GM12878 (cell line): Measurements from ENCODE around the gene KLHDC8A. TPM values are rescaled to one million over a fixed set of nuclear protein-coding genes. Genes with fewer than 3 reads are reported as not detected.

ENCODE experiments used
- ATAC-seq: fragments of 200-7000 bp; cut with Tn5 transposase; 3 replicates; pipeline ENCODE4 v1.9.1; 2020; ENCODE audit warnings: mild to moderate bottlenecking, moderate library complexity
- BruUV-seq: library from RNA; stranded (reverse); fragments of 400-500 nt; replicated peaks from 2 replicates; lab custom pipeline; 2021; lab: Mats Ljungman, UMichigan
- CTCF ChIA-PET: fragments of 300-600 bp; sonication (Branson Sonifier 250); formaldehyde crosslinking; extraction: SDS; loops from one replicate; lab custom pipeline; 2021; ENCODE audit warnings: inconsistent platforms; lab: Yijun Ruan, JAX
- POLR2A ChIA-PET: fragments of 350-600 bp; formaldehyde crosslinking; extraction: SDS; loops from one replicate; lab custom pipeline; 2021; ENCODE audit warnings: inconsistent platforms; lab: Charles Lee
- RAD21 ChIA-PET: fragments of 300-600 bp; sonication (Branson Sonifier 250); formaldehyde crosslinking; loops from one replicate; lab custom pipeline; 2023; ENCODE audit warnings: antibody characterized with exemption; ENCODE audit not compliant: unreplicated experiment; lab: Charles Lee
- SMC1A ChIA-PET: fragments of 300-600 bp; sonication (Branson Sonifier 250); formaldehyde crosslinking; loops from one replicate; lab custom pipeline; 2023; ENCODE audit not compliant: unreplicated experiment, uncharacterized antibody; lab: Charles Lee
- DNase-seq: peaks from one replicate; pipeline ENCODE4 v3.0.0-alpha.2; 2011; ENCODE audit warnings: low read depth, low spot score
- FAIRE-seq: peaks from 3 replicates; lab custom pipeline; 2011; peaks lifted over from hg19 to GRCh38; lab: Jason Lieb, UNC
- H2AFZ ChIP-seq: 2 replicates; pipeline ENCODE4 v1.6.0; 2011; ENCODE audit warnings: low read depth, low read length, control low read depth; ENCODE audit not compliant: control insufficient read depth
- H3K27ac ChIP-seq: 2 replicates; pipeline ENCODE4 v1.5.1; 2011; ENCODE audit warnings: control low read depth; ENCODE audit not compliant: control insufficient read depth, insufficient read depth
- H3K27me3 ChIP-seq, 2 experiments: replicated peaks in 1 of 2; 2 replicates each; pipeline versions ENCODE4 v1.6.0 to v1.6.1; 2011; ENCODE audit warnings: low read length in 1 of 2; ENCODE audit not compliant: control insufficient read depth in 2 of 2, insufficient read depth in 2 of 2
- H3K36me3 ChIP-seq, 2 experiments: 2 replicates each; pipeline ENCODE4 v1.5.1; 2011; ENCODE audit warnings: low read length in 1 of 2; ENCODE audit not compliant: control insufficient read depth in 2 of 2, insufficient read depth in 2 of 2
- H3K4me1 ChIP-seq: 2 replicates; pipeline ENCODE4 v1.6.1; 2011; ENCODE audit warnings: mild to moderate bottlenecking, low read length, moderate library complexity, mixed read lengths; ENCODE audit not compliant: control insufficient read depth, insufficient read depth
- H3K4me2 ChIP-seq: 2 replicates; pipeline ENCODE4 v1.6.0; 2011; ENCODE audit warnings: control low read depth; ENCODE audit not compliant: control insufficient read depth, insufficient read depth
- H3K4me3 ChIP-seq: fragments of 200-600 bp; sonication (generic); 2 replicates; pipeline ENCODE4 v1.5.1; 2016
- H3K79me2 ChIP-seq: 2 replicates; pipeline ENCODE4 v1.6.0; 2011; ENCODE audit warnings: low read length; ENCODE audit not compliant: control insufficient read depth, insufficient read depth
- H3K9ac ChIP-seq: 2 replicates; pipeline ENCODE4 v1.8.0; 2011; ENCODE audit warnings: low read length, control low read depth, mixed read lengths; ENCODE audit not compliant: control insufficient read depth, insufficient read depth
- H3K9me3 ChIP-seq: replicated peaks from 3 replicates; pipeline ENCODE4 v1.5.1; 2011; ENCODE audit warnings: mild to moderate bottlenecking, low read length; ENCODE audit not compliant: control insufficient read depth, insufficient read depth
- H4K20me1 ChIP-seq: 2 replicates; pipeline ENCODE4 v1.6.0; 2011; ENCODE audit not compliant: control insufficient read depth, insufficient read depth
- ASH2L ChIP-seq: fragments of 300-600, 200-600 bp; sonication (generic); IDR thresholded peaks from 2 replicates; pipeline ENCODE4 v1.6.1; 2017; ENCODE audit warnings: low read depth, mild to moderate bottlenecking, borderline replicate concordance
- ATF7 ChIP-seq: fragments of 450-650 bp; IDR thresholded peaks from 2 replicates; pipeline ENCODE4 v1.6.1; 2016; ENCODE audit warnings: low read depth, mild to moderate bottlenecking
- BACH1 ChIP-seq: fragments of 450-650 bp; IDR thresholded peaks from 2 replicates; pipeline ENCODE4 v1.6.1; 2017; ENCODE audit warnings: mild to moderate bottlenecking, borderline replicate concordance
- BCL11A ChIP-seq: IDR thresholded peaks from 2 replicates; pipeline ENCODE4 v1.6.1; 2011; ENCODE audit warnings: low read depth, low read length
- IRF5 ChIP-seq: fragments of 450-650 bp; IDR thresholded peaks from 2 replicates; pipeline ENCODE4 v1.6.1; 2017; ENCODE audit warnings: borderline replicate concordance
- KAT2A ChIP-seq: conservative IDR thresholded peaks from 2 replicates; pipeline ENCODE4 v1.6.1; 2011; ENCODE audit warnings: low read depth, low read length; ENCODE audit not compliant: control insufficient read depth
- NFYB ChIP-seq: IDR thresholded peaks from 2 replicates; pipeline ENCODE4 v1.6.1; 2011; ENCODE audit warnings: low read depth, mild to moderate bottlenecking, low read length, improper control_type of control experiment, moderate library complexity; ENCODE audit not compliant: insufficient read depth
- NKRF ChIP-seq: fragments of 450-650 bp; conservative IDR thresholded peaks from 2 replicates; pipeline ENCODE4 v1.6.1; 2017; ENCODE audit warnings: mild to moderate bottlenecking, moderate library complexity
- POLR2AphosphoS5 ChIP-seq: IDR thresholded peaks from 2 replicates; pipeline ENCODE4 v1.6.1; 2011; ENCODE audit warnings: mild to moderate bottlenecking, low read length, inconsistent platforms
- SIX5 ChIP-seq: IDR thresholded peaks from 2 replicates; pipeline ENCODE4 v1.6.1; 2011; ENCODE audit warnings: mild to moderate bottlenecking, low read depth, low read length, moderate library complexity; ENCODE audit not compliant: severe bottlenecking
- STAT3 ChIP-seq: IDR thresholded peaks from 2 replicates; pipeline ENCODE4 v1.6.1; 2011; ENCODE audit warnings: low read depth, low read length, improper control_type of control experiment
- SUPT20H ChIP-seq: IDR thresholded peaks from 2 replicates; pipeline ENCODE4 v1.6.1; 2011; ENCODE audit warnings: low read depth, mild to moderate bottlenecking, low read length, moderate library complexity, borderline replicate concordance; ENCODE audit not compliant: control insufficient read depth
- ZNF622 ChIP-seq: fragments of 450-650 bp; IDR thresholded peaks from 2 replicates; pipeline ENCODE4 v1.6.1; 2017; ENCODE audit warnings: mild to moderate bottlenecking, inconsistent platforms
- WGBS: methylation state at CpG from one replicate; pipeline ENCODE4 v1.1.6; 2016; ENCODE audit warnings: low lambda C conversion rate; ENCODE audit not compliant: insufficient replicate concordance, insufficient coverage; ENCODE audit errors: missing lambda C conversion rate; 5-methylcytosine and 5-hydroxymethylcytosine counted together
- in situ Hi-C: fragments of 300-500 bp; cut with MboI; formaldehyde crosslinking; loops from 9 replicates; pipeline ENCODE4 v1.14.3; 2018; ENCODE audit warnings: mixed read lengths
- intact Hi-C: fragments of 100-400 bp; cut with micrococcal nuclease; formaldehyde crosslinking; loops from one replicate; pipeline ENCODE4 v1.14.2; 2022; ENCODE audit not compliant: unreplicated experiment
- polyA plus RNA-seq, 11 experiments: library from polyadenylated mRNA; depleted of rRNA in 4 of 11; unstranded in 6 of 11; stranded (reverse) in 5 of 11; fragments of >200 nt; fragmentation: Nextera tagmentation in 4 of 11; fragmentation: Illumina TruSeq in 1 of 11; extraction: Ambion mirVana in 4 of 11; extraction: Trizol in 1 of 11; gene quantifications; 1 replicate in 1 of 11; 2 replicates in 10 of 11; pipeline versions ENCODE4 v1.2.1 to v1.2.3, GENCODE V29; 2011 to 2016; ENCODE audit warnings: inconsistent platforms in 2 of 11, missing spikeins in 2 of 11, low read depth in 1 of 11
- total RNA-seq, 4 experiments: library from RNA; depleted of rRNA in 3 of 4; stranded (reverse); fragments of >200 nt in 3 of 4; fragmentation: Illumina TruSeq in 1 of 4; extraction: Trizol in 1 of 4; gene quantifications; 2 replicates each; pipeline versions ENCODE4 v1.2.1 to v1.2.3, GENCODE V29; 2013 to 2021

The KLHDC8A gene
- total and polyA plus RNA-seq, 10 of the 15 experiments (the other 5 are each of a cell fraction or from before 2014, with no cell fraction given) = not detected

GRCh38 chr1:205351984-205352713, 4.6 kb downstream of the KLHDC8A start:
- FAIRE-seq (no peak), ATAC-seq (no peak), DNase-seq (no peak)
- 38% methylated on average over 11 of the region's 11 CpGs for WGBS
- no peaks in the 10 kb centered on the region for H4K20me1 ChIP-seq
- BruUV-seq = no TSS peak
- TF ChIP-seq BACH1 = no peak
- intact Hi-C loops (no loop called here), in situ Hi-C loops (no loop called here)
- no peak overlapping the region for H3K9ac ChIP-seq
- H3K4me2 ChIP-seq = no peak overlapping the region
- ChIA-PET POLR2A (no interaction called here), CTCF (interaction anchor here (2.4 to 5.8 kb wide), 7 partner anchors 14 to 172 kb away, joined by 7 to 167 read pairs (median 36); no protein-coding TSS in a partner anchor), SMC1A (interaction anchor here (3.1 kb wide), 1 partner anchor 27 kb away, joined by 19 read pairs; no protein-coding TSS in a partner anchor), RAD21 (interaction anchor here (1.1 to 2.5 kb wide), 5 partner anchors 78 to 306 kb away, joined by 3 to 29 read pairs (median 9); no protein-coding TSS in a partner anchor)
- H3K9me3 ChIP-seq = no peaks in the 10 kb centered on the region
- no peaks in the 10 kb centered on the region for H3K79me2 ChIP-seq
- peaks cover 0 to 8% of the 10 kb centered on the region in 2 experiments; a peak in 3 of 4 replicates for H3K27me3 ChIP-seq
- H3K27ac ChIP-seq = no peak overlapping the region
- no peaks in the 10 kb centered on the region for H3K4me1 ChIP-seq
- no peak overlapping the region for H3K4me3 ChIP-seq
- no peak overlapping the region for H2AFZ ChIP-seq
- no peaks in the 10 kb centered on the region for H3K36me3 ChIP-seq

DNA sequence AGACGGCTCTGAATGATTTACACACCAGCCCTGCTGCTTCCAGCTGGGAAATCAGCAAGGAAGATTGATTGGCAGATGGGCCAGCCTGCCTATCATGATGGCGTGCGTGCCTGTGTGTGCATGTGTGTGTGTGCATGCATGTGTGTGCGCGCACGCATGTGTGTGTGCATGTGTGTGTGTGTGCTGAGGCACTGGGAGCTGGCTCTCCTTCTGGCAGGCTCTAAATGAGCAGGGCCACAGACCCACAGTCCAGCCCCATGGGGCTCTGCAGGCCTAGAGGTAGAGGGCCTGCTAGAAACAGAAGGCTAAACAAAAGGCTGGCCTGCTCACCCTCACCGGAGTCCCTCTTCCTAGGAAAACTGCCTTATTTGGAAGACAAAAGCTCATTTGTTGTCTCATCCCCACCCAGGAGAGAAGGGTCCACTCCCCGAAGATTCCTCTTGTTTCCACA, 6.0 kb downstream of the KLHDC8A start:
- ChIA-PET RAD21 (interaction anchor here (1.2 kb wide), 1 partner anchor 77 kb away, joined by 7 read pairs; no protein-coding TSS in a partner anchor), POLR2A (no interaction called here), CTCF (interaction anchor here (1.0 to 4.4 kb wide), 10 partner anchors 11 to 304 kb away, joined by 3 to 45 read pairs (median 6); no protein-coding TSS in a partner anchor), SMC1A (interaction anchor here (0.7 to 2.7 kb wide), 8 partner anchors 11 to 135 kb away, joined by 3 to 11 read pairs (median 3); no protein-coding TSS in a partner anchor)
- DNase-seq (no peak), FAIRE-seq (no peak), ATAC-seq (no peak)
- H3K79me2 ChIP-seq = no peaks in the 10 kb centered on the region
- no peaks in the 10 kb centered on the region for H3K9me3 ChIP-seq
- in situ Hi-C loops = no loop called here
- H3K27me3 ChIP-seq = peaks cover 0 to 10% of the 10 kb centered on the region in 2 experiments; a peak in 3 of 4 replicates
- intact Hi-C loops = no loop called here
- no peak overlapping the region for H3K4me3 ChIP-seq
- no peaks in the 10 kb centered on the region for H3K36me3 ChIP-seq
- H3K9ac ChIP-seq = no peak overlapping the region
- 54% methylated on average over 8 of the region's 8 CpGs for WGBS
- H2AFZ ChIP-seq = no peak overlapping the region
- H3K4me2 ChIP-seq = no peak overlapping the region
- no peaks in the 10 kb centered on the region for H4K20me1 ChIP-seq
- no TSS peak for BruUV-seq
- H3K27ac ChIP-seq = no peak overlapping the region
- no peaks in the 10 kb centered on the region for H3K4me1 ChIP-seq
- TF ChIP-seq ATF7 (no peak), KAT2A (no peak), SIX5 (no peak), BCL11A (no peak), IRF5 (no peak), POLR2AphosphoS5 (no peak), STAT3 (no peak), NFYB (no peak), SUPT20H (no peak), ASH2L (no peak), NKRF (no peak), ZNF622 (no peak)
